Measurements from ENCODE around the gene TTC9B.

DNA sequence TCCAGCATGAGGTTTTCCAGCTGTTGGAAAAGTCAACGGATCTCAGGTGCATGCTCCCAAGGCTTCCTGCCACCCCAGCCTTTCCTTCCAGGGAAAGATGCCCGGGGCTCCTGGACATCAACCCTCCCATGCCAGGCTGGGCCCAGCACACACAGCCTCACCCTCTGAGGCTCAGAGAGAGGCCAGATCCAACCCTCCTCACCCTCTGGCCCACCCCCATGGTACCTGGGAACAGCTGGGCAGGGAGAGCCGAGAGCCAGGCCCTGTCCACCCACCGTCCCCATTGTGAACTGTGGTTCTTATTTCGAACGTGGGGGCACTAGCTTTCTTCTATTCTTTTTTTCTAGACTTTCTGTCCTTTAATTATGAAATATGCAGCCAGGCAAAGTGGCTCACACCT is 18.2 kb upstream of the TTC9B start:
- TF ChIP-seq, protein P1, sequence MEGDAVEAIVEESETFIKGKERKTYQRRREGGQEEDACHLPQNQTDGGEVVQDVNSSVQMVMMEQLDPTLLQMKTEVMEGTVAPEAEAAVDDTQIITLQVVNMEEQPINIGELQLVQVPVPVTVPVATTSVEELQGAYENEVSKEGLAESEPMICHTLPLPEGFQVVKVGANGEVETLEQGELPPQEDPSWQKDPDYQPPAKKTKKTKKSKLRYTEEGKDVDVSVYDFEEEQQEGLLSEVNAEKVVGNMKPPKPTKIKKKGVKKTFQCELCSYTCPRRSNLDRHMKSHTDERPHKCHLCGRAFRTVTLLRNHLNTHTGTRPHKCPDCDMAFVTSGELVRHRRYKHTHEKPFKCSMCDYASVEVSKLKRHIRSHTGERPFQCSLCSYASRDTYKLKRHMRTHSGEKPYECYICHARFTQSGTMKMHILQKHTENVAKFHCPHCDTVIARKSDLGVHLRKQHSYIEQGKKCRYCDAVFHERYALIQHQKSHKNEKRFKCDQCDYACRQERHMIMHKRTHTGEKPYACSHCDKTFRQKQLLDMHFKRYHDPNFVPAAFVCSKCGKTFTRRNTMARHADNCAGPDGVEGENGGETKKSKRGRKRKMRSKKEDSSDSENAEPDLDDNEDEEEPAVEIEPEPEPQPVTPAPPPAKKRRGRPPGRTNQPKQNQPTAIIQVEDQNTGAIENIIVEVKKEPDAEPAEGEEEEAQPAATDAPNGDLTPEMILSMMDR (IDR thresholded peaks at IDR 0.05 in 8 of 11, conservative IDR thresholded peaks at IDR 0.05 in 3 of 11) = no peak
- TF ChIP-seq POLR2A (IDR thresholded peaks at IDR 0.05) (no peak), POLR2AphosphoS5 (IDR thresholded peaks at IDR 0.05) (no peak)

Measured in spleen (tissue), 7 donors.